ENCODE data around the gene FAM83F.

FAM83F gene

DNA sequence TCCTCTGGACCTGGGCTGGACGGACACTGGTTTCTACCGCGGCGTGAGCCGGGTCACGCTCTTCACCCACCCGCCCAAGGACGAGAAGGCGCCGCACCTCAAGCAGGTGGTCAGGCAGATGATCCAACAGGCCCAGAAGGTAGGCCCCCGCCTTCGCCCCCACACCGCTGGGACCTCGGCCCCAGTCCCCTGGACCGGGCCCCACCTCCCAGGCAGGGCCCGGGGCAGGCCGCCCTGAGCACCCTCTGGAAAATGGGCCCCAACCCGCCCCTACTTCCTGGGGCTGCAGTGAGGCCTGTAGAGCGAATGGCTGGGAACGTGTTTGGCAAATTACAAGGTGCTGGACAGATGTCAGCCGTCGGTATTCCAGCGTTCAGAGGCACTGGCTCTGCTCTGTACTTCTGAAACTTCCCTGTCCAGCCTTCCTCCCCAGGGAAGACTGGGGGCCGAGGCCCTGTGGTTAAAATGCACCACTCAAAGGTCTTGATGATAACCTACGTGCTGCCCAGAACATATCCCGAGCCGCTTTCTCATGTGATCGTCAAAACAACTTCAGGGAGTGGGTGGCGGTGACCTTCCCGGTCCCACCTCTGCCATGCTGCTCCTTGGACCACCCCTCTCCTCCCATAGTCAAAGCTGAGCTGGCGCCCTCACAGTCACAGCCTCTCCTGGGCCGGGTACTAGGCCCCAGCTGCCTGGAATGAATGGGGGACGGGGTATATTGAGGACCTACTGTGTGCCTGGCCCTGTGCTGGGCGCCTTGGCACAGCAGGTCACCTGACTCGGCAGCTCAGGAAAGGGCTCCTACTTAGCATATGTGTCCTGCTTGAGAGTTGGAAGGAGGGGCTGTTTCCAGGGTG, 869 bp downstream of the FAM83F start:
- DNase-seq, result peak in 1 of 2 experiments; percentile 5

DNA sequence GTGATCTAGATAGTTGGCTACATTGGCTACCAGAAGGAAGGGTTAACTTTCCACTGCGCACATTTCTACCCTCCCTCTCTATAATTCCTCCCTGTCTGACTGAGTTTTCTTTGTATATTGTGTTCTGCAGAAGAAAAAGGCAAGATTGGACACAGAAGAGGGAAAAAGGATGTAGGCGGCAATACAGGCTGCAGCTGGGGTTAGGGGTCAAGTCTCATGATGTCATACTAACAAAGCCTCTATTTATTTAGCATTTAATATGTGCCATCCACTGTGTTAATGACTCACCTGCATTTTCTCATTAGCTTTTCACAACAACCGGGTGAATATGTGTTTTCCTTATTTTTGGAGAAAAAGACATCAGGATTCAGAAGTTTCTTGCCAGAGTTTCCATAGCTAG, 2.0 kb downstream of the FAM83F start:
- DNase-seq, result no peak

DNA sequence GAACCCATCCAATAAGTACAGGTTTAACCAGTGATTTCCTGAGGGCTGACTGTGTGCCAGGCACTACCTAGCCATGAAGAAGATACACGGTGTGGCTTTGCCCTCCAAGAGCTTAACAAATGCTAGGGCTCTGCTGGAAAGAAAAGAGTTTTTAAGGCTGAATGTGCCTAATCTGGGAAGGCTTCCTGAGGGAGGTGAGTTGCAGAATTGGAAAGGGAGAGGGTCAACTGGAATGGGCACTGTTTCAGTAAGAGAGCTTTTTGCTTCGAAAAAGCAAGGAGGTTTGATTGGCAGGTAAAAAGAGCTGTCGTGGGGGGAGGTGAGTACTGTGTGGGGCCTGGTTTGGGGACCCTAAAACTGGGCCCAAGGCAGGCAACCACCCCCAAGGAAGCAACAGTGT, 2.7 kb downstream of the FAM83F start:
- no peak for DNase-seq

DNA sequence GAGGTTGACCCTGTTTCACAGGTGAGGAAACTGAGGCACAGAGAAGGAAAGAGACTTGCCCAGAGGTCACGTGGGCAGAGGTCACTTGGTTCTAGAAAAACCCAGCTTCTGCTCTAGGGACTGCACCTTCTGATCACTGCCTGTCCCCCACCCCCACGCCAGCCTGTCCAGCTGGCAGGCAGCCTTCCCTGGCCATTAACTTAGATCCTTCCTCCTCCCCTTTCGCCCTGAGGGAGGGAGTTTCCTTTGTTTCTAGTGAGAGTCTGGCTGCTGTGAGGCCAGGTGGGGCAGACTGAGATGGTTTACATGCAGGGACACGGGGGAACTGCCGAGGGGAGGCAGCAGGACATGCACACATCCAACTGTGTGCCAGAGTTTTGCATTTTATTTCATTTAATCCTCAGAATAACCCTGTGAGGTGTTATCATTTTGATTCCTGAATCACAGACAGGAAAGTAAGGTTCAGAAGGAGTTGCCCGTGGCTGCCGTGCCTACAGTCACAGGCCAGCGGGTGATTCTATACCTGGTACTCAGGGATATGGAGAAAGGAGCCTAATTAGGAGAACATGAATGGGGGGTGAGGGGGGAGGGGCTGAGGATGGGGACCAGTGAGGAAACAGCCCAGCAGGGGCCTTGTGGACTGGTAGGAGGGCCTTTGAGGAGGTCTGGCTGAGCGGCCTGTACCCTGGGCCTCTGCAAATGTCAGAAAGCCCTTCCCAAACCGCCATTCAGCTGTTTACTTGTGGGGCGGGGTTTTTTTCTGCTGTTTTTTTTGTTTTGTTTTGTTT, 3.4 kb downstream of the FAM83F start:
- peak; percentile 88 to 89 for DNase-seq

- no peak for DNase-seq
Observed at GRCh38 chr22:39999144-39999757, 4.5 kb downstream of the FAM83F start.

- DNase-seq, result no peak
Observed at GRCh38 chr22:40000171-40000570, 5.4 kb downstream of the FAM83F start.

- DNase-seq, result no peak
Observed at GRCh38 chr22:40001106-40001505, 6.4 kb downstream of the FAM83F start.

DNA sequence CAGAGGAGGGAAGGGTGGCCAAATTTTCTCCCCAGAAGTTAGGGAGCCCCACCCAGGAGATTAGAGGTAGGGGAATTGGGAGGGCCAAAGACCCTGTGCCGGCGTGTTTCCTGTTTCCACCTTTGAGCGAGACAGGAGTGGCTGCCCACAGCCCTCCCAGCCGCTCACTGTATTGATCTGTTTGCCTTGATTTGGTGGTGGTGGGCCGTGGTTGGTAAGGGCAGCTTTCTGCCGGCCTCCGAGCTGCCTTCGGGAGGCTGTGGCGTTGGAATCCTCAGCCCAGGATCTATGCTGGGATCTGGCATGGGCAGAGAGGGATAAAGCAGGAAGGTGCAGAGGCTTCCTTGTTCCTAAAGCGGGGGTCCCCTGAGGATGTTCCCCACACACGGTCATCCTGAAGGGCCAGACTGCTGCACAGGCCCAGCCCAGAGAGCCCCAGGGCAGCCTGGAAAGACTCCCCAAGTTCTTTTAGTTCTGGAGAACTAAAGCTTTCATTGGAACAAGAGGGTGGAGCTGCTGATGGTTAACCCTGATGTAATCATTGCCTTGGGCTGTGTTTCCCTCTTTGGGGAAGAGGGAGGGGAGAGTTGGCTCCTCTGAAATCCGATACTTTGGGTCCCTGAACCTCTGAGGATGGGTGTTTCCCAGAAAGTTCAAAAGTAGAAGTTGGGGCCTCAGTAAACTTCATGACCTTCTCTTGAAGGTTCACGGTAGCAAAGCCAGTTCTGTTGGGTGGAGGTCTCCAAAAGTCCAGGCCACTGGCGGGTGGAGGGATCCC, 7.2 kb downstream of the FAM83F start:
- DNase-seq, result no peak

DNA sequence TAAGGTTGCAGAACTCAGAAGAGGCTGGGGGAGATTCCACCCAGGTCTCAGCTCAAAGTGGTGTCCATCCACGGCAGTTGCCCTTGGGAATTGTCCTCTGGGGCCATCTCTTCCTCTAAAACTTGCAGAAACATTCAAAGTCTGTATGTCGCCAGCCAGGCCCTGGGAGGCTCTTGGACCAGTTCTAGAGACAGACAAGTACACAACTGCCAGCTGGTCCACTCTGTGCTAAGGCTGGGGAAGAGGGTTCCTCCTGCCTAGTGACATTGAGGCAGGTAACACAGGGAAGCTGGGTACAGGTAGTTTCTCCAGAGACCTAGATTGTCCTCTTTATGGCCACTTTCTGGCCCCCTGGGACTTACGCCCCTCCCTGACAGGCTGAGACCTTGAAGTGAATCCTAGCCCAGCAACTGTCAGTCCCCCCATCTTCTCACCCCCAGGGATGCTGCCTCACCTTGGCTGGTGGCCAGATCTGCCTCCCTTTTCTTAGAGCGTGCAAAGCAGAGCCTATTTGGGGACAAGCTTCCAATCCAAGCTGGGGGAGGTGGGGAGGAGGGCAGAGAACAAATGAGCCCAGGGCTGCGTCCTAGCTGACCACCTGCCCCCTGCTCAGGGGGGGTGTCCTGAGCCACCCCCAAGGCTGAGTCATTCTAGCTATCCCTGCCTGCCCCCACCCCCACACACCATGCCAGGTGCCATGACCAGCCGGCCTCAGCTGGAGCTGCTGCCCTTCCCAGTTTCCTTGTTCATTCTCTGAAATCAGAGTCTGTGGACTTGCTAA, 8.4 kb downstream of the FAM83F start:
- peak in 1 of 2 experiments; percentile 4 for DNase-seq

- no peak for DNase-seq
Observed at GRCh38 chr22:40004836-40005235, 10.1 kb downstream of the FAM83F start.

DNA sequence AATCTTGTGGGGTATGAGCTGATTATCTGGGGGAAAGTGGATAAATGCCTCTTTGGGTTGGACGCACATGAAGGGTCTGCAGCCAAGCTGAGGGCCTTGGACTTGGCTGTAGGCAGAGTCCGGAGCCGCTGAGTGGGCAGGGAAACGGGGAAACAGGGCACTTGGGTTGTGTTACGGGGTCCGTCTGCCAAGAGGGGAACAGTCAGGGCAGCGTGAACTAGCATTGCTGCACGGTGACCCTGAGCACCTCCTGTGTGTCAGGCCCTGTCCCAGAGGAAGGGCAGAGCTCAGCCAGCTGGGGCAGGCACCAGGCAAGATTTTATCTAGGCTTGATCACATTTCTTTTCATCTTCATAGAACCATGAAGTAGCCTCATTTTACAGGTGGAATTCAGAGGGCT, 11.9 kb downstream of the FAM83F start:
- DNase-seq, result no peak

- no peak for DNase-seq
Observed at GRCh38 chr22:40007853-40008710, 13.3 kb downstream of the FAM83F start.

GRCh38 chr22:40008726-40009291, 14.1 kb downstream of the FAM83F start:
- no peak for DNase-seq

- DNase-seq, result peak in 1 of 2 experiments; percentile 57
Observed at GRCh38 chr22:40009292-40009774, 14.6 kb downstream of the FAM83F start.

GRCh38 chr22:40009951-40010671, 15.4 kb downstream of the FAM83F start:
- DNase-seq, result peak in 1 of 2 experiments; percentile 57

DNA sequence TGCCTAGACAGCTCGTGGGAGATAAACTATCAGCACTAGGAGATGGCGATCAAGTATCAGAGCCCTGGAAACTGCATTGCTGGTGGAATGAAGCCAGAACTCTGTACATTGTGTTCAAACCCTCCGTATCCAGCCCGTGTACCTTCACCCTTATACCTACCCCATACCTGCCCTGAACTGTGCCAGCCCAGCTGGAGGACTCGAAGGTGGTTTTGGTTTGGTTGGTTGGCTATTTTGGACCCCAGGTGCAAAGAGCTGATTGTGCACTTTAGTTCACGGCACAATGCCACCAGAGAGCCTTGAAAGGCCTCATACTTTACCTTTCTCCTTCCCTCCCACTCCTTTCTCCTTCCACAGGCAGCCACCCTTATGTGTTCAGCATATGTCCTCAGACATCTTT, 16.0 kb downstream of the FAM83F start:
- DNase-seq, result no peak

- no peak for DNase-seq
Observed at GRCh38 chr22:40014667-40015248, 20.0 kb downstream of the FAM83F start.

- no peak for DNase-seq
Observed at GRCh38 chr22:40015358-40015976, 20.7 kb downstream of the FAM83F start.

GRCh38 chr22:40018051-40018450, 23.3 kb downstream of the FAM83F start:
- DNase-seq, result no peak
